KG1 (cell line): ENCODE data around the gene SUGCT.
"Not testable (repeated sequence)": the region's sequence is repeated elsewhere in the genome, so short reads cannot be mapped to it uniquely, and the experiment has no call there.

Experiments
- DNase-seq: peaks from one replicate; lab custom pipeline; 2025; lab: John Stamatoyannopoulos, UW

SUGCT gene

DNA sequence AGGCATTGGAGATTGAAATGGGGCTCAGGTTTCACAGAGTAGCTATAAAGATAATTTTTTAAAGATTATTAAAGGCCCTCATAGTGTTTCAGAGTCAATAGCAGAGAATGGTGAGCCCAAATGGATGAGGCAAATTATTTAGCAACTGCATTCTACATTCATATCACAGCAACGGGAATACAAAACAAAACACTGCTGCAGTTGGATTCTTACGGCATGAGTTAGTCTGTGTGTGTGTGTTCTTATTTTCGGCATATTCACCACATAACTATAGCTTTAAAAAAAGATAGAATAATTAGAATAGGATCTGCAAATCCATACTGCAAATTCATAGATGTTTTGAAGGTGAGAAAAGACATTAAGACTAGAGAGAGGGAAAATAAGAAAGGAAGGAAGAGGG lies 66.0 kb downstream of the SUGCT start:
- no peak for DNase-seq

DNA sequence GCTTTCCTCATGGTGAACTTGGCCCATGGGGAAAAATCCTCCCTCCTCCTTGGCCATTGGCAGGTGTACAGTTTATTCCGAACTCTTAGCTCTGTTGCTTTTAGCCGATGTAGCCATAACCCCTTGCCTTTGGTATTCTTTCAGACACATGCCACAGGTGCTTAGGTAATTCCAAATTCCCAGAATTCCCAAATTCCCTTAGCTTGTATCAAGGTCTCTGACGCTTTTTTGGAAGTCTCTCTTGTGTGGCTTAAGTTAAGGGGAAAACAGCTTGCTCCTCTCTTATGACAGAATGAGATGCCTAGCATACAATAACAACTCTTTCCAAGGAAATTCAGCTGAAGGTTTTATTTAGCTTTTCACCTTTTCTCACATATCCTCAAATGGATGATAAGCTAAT lies 68.0 kb downstream of the SUGCT start:
- DNase-seq: no peak

DNA sequence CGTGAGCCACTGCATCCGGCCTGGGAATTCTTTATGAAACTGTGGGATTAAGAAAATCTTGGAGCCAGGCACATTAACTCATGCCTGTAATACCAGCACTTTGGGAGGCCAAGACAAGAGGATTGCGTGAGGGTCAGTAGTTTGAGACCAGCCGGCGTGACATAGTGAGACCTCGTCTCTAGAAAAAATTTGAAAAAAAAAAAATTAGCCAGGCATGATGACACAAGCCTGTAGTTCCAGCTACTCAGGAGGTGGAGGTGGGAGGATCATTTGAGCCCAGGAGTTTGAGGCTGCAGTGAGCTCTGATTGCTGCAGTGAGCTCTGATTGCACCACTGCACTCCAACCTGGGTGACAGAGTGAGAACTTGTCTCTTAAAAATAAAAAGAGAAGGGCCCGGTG lies 69.8 kb downstream of the SUGCT start:
- no peak for DNase-seq

DNA sequence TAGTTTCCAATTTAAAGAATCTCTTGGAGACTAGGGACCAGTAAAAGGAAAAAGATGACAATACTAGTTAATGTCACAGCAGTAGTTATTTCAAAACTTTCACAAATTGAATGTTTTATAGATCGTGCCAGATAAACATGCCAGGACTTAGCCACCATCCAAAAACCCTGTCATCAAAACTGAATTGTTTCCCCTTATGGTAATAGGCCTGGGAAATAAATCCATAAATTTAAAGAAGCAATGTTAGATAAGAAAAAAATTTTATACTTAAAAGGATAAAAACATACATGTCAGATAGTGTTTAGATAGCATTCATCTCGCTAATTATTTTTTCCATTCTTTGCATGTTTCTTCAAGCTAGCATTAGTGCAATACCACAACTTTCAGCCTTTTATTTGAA lies 71.2 kb downstream of the SUGCT start:
- no peak for DNase-seq

DNA sequence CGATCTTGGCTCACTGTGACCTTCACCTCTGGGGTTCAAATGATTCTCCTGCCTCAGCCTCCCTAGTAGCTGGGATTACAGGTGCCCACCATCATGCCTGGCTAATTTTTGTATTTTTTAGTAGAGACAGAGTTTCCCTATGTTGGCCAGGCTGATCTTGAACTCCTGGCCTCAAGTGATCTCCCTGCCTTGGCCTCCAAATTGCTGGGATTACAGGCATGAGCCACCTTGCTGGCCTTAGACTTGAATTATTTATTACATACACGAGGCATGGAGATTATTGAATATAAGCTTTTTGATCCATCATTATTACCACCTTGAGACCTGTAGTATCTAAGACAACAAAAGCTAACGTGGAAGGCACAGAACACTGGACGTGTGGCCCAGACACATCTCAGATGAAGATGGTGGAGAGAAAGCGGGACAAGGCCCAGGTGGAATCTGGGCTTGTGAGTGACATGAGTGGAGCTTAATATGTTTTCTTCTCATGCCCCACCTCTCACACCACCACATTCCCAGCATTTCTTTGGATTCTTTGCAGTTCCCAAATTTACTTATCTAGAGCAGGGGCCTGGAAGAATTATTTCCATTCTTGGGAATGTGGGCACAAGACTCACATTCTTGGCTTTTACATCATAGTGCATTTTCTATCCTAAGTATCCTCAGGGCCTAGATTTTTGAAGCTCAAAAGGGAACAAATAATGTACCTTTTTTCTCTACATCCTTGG lies 76.6 kb downstream of the SUGCT start:
- no peak for DNase-seq

DNA sequence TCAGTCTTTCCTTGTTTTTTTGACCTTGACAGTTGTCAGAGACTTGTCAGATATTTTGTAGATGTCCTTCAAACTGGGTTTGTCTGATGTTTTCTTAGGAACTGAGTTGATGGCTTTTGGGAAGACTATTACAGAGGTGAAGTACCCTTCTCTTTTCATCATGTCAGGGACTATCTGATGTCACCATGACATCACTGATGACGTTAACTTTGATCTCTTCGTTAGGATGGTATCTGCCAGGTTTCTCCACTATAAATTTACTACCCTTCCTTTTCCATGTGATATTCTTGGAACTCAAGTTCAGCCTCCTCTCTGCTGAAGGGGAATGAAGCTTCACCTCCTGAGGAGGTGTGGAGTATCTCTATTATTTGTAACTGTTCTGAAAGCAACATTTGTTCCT lies 78.5 kb downstream of the SUGCT start:
- DNase-seq: no peak

DNA sequence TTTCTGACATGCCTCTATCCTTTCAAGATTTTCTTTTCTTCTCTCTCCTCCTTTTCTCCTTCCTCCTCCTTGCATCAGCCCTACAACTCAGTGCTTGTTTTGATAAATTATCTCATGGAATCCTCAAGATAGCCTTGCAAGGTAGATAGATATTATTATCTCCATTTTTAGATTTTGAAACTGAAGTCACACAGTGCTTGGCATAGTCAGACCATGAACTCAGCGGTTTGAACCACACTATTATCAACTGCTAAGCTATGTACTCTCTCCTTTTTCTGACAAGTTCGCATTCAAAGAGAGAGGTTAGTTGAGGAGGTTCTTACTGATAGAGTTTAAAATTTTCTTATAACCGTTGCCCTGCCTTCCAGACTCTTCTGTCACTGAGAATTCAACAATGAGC lies 79.1 kb downstream of the SUGCT start:
- DNase-seq: no peak

DNA sequence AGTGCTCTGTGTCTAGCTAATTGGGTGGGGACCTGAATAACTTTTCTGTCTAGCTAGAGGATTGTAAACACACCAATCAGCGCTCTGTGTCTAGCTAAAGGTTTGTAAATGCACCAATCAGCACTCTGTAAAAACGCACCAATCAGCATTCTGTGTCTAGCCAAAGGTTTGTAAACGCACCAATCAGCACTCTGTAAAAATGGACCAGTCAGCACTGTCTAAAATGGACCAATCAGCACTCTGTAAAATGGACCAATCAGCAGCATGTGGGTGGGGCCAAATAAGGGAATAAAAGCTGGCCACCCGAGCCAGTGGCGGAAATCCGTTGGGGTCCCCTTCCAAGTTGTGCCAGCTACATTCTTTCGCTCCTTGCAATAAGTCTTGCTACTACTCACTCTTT lies 83.8 kb downstream of the SUGCT start:
- DNase-seq: not testable (repeated sequence)

DNA sequence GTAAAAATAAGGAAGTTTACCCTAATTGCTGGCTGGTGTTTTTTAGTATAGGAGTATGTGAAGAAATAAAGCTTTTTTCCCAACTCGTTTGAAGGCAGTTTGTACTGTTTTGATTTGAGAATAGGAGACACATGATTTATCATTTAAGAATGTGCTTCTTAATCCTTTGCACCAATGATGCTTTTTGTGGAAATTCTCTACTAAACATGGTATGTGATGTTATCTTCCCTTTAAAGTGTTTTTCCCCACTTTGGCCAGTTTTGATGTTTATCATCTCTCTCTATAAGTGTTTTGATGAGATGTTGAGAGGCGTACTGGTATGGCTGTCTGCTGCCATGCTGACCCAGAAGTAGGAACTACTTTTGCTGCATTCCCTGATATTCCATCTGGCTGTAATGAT lies 85.1 kb downstream of the SUGCT start:
- DNase-seq: no peak

DNA sequence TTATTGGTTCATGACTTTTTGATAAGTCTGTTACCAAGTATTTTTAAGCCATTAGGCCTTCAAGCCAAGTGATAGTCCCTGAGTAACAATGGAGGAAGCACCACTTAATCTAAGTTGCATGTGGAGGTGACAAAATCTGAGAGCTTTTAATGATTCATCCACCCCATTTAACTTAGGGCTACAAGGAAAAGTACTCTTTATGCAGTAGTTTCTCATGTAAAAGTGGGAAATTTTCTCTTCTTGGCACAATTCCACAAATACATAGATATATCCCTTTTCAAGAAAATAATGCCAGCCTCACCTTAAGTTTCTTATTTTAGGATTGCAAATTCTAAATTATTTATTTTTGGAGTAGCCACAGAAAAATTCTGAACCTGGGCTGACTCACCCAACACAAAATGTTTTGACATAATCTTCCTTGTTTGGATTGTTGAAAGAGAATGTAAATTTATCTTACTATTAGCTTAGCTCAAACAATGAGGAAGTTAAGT lies 85.7 kb downstream of the SUGCT start:
- no peak for DNase-seq

DNA sequence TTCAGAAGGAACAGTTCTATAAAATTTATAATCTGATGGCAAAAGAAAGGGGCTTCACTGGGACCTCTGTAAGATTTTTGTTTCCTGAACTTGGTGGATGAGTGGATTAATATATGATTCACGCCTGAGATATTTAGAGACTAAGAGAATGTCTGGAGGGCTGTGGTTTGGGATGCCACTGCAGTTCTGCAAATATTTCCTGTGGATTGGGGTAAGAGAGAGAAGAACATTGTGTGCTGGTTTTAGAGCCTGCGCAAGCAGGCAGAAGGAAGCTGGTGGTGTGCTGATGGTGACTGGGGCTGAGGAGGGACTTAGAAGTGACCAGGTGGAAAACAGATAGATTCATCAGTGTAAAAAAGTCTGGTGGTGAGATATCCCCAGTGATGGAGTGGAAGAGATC lies 87.0 kb downstream of the SUGCT start:
- DNase-seq: no peak

DNA sequence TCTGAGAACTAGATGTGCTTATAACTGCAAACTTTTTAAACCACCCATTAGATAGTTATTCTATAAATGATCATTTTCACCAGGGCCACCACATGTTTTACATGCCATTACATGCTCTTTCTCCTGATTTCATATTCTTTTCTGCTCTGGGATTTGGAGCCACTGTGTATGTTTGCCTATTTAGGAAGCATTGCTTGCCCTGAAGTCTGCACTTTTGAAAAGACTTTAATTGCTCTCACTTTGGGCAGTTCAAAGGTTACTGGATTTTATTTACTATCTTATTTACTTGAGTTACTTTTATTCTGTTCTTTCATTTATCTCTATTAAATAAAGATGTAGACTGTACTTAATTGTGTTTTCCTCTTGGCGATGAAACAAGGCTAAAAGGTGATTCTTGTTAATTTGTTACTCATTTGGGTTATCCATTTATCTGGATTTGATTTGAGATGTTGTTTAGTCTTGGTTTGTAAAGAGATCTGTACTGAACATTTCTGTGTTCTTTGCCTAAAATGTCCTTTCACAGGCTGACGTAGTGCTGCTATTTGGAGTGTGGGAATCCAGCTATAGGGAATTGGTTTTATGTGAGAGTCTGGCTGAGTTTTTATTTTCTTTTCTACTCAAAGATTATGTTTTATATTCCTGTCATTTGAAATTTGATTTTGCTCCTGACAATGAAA lies 88.8 kb downstream of the SUGCT start:
- DNase-seq: no peak

DNA sequence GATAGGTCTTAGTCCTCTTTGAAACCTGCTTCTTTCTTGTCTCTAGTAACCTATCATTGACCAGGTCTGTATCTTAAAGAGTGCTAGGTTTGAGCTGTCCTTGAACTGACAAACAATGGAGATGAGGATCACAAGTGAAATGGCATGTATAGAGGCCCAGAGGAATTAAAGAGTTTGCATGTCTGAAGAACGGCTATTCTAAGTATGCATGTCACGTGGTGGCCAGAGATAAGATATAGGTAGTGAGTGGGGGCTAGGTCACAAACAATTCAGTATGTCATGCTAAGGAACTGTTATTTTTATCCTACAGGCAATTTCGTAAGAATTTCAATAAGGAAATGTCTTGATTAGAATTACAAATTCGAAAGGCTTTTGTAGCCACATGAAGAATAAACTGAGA lies 95.3 kb downstream of the SUGCT start:
- DNase-seq: no peak

DNA sequence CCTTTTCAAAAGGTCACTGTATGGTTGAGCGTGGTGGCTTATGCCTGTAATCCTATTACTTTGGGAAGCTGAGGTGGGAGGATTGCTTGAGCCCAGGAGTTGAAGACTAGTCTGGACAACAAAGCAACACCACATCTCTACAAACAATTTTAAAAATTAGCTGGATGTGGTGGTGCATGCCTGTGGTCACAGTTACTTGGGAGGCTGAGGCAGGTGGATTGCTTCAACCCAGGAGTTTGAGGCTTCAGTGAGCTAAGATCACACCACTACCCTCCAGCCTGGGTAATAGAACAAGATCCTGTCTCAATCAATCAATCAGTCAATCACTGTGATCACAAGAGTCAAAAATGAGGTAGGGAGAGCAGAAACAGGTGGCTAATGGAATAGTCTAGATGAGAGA lies 97.0 kb downstream of the SUGCT start:
- DNase-seq: no peak

DNA sequence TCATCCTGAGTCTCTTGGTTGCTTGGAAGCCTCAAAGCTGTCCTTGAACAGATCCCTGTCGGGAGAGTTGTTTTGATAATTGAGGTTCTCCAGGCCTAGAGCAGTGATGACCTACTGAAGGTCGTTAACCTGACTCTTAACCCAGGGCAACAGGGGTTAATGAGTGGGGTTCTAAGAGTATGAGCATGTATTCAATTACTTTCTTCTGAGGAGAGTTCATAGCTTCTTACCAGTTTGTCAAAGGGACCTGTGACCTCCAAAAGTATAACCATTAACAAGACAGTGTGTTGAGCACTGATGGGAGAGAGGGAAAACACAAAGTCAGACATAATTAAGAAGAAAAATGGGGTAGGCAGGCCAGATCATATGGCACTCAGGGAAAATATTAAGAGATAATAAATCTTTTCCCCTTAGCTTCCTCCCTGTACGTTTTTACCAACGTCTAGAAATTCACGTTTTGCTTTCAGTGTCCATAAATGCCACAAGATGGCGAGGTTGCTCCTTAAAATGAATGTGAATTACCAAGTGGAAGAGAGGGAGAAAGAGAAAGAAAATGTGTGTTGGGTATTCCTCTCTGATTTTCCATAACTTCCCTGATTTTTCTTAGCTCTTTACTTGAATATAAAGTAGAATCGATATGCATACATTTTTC lies 97.6 kb downstream of the SUGCT start:
- peak; percentile 26 for DNase-seq

DNA sequence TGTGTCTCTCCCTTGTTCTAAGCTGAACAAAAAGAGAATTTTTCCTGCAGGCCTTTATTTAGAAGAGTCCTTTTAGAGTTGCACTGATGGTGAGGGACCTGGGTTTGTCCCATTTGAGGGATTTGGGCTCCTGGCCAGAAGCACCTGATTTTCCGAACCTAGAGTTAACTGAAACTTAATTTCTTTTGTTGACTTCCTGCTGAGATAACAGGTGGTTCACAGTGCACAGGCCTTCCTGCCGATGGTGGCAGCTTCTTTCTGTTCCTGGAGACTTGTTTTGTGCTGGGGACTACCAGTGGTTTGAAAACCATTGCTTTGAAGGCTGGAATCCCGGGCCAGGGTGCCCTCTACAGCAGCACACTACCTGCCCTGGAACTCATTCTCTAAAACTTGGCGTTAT lies 99.2 kb downstream of the SUGCT start:
- DNase-seq: no peak

DNA sequence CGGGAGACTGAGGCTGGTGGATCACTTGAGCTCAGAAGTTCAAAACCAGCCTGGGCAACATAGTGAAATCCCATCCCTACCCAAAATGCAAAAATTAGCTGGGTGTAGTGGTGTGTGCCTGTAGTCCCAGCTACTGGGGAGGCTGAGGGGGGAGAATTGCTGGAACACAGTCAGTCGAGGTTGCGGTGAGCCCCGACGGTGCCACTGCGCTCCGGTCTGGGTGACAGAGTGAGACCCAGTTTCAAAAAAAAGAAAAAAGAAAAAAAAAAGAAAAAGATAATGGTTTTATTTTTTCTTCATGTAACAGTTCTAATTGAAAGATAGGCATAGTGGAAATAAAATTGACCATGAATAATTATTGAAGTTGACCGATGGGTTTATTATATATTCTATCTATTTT lies 99.9 kb downstream of the SUGCT start:
- DNase-seq: no peak

DNA sequence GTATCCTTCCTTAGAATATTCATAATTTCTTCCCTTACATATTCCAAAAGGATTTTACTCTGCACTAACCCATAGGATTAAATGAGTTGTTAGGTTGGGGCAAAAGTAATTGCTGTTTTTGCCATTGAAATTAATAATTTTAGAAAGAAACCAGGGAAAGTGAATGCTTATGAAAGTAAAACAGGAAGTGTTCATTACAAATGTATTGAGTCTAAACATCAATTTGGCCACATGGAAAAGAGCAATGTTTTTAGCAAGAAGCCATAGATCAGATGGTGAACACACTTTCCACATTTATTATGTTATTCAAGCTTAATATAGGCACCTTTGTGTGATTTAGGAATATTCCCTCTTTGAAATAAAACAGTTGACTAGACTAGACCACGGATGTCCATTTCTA lies 102.9 kb downstream of the SUGCT start:
- no peak for DNase-seq

DNA sequence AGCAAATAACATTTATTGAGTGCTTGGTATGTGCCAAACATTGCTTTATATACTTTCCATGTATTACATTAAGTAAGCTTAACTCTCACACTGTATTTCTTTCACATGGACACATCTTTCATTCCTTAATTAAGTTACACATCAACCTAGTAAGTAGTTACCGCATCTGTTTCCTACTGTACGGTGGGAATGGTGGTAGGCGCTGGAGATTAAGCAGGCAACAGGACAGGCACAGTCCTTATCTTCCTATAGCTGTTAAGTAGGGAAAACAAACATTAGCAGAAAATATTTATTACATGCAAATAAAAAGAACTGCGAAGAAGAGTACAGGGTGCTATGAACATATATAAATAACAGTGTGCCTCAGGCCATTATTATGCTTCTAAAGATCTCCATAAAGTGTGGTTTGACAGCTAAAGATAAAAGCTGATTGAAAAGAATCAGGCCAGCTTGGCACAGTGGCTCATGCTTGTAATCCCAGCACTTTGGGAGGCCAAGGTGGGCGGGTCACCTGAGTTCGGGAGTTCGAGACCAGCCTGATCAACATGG lies 105.0 kb downstream of the SUGCT start:
- no peak for DNase-seq

DNA sequence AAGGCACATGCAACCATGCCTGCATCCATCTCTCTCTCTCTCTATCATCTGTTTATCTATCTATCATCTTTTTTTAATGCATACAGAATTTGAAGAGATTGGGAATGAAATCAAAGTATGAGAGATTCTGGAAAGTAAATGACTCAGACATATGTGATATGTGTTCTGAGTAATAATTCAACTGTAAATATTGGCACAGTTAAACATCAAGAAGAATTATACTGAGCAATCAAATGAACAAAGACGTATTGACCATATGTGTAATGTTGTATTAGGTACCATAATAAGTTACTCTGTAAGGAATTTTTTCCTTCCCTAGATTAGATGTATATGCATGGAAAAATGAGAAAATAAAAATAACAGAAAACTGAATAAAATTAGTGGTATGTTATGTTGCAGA lies 108.3 kb downstream of the SUGCT start:
- no peak for DNase-seq

DNA sequence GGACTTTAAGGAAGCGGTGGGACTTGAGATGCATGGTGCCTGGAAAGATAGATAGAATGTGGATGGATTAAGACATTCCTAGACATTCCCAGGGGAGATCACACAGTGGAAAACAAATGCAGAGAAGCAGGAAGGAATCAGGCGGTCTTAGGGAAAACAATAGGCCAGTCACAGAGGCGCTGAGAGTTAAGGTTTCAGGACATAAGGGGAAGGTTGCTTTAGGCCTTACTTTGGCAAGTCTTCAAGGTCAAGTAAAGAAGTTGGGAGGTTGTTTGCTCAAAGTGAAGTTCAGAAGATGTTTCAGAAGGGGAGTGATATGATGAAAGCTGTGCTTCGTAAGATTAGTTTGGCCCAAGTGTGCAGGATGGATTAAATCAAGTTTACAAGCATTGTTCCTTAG lies 109.4 kb downstream of the SUGCT start:
- no peak for DNase-seq

DNA sequence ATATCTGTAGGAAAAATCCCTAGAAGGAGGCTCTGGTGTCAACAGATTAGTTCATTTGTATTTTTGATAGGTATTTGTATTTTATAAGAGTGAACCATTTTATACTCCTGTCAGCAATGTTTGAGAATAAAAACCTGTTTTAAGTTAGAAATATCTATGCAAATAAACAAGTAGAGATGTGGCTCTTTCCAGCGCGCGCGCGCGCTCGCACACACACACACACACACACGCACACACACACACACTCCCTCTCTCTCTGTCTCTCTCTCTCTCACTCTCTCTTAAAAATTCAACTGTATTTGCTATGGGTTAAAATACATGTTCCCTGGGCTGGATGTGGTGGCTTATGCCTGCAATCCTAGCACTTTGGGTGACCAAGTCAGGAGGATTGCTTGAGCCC lies 113.9 kb downstream of the SUGCT start:
- DNase-seq: no peak

DNA sequence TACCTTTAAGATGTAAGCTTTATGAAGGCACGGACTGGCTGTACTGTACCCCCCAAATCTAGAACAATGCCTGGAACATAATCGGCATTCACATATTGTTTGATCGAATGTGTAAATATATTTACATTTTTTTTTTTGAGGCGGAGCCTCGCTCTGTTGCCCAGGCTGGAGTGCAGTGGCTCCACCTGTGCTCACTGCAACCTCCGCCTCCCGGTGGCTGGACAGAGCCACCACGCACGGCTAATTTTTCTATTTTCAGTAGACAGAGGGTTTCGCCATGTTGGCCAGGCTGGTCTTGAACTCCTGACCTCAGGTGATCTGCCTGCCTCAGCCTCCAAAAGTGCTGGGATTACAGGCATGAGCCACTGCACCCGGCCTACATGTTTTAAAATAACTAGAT lies 118.6 kb downstream of the SUGCT start:
- not testable (repeated sequence) for DNase-seq
